Stimulated activated CD8-positive, alpha-beta memory T cell treated with anti-CD3 and anti-CD28 coated beads, Interleukin-7, amount 100 ng/mL, for 1 hour (primary cell): ENCODE measurements around the gene TBC1D3C.
"Not testable (repeated sequence)": the region's sequence is repeated elsewhere in the genome, so short reads cannot be mapped to it uniquely, and the experiment has no call there.

Experiments
- DNase-seq, 2 donors: peaks; one replicate each; pipeline ENCODE4 v3.0.0-alpha.2; 2020; ENCODE audit warnings: low read depth in 2 of 2

The TBC1D3C gene

GRCh38 chr17:38068534-38068933 lies at the start of gene TBC1D3C:
Gene TBC1D3C (minus strand): TSS chr17:38068634. CDS start chr17:38067066, 1,568 bp downstream.
- not testable (repeated sequence) for DNase-seq

DNA sequence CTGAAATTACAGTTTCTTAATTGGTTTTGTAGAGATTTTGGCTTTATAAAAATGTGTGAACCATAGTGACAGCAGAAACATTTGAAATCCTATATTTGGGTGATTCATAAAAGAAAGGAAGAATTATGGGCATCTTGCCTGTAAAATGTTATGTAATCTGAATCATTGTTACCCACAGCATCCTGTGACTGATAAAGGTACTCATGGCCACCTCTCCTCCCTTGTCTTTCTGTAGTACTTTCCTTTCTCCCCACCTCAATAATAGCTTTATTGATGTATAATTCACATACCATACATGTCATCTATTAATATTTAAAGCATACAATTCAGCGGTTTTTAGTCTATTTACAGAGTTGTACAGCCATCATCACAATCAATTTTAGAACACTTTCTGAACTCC lies 30.8 kb upstream of the TBC1D3C start:
- not testable (repeated sequence) for DNase-seq

DNA sequence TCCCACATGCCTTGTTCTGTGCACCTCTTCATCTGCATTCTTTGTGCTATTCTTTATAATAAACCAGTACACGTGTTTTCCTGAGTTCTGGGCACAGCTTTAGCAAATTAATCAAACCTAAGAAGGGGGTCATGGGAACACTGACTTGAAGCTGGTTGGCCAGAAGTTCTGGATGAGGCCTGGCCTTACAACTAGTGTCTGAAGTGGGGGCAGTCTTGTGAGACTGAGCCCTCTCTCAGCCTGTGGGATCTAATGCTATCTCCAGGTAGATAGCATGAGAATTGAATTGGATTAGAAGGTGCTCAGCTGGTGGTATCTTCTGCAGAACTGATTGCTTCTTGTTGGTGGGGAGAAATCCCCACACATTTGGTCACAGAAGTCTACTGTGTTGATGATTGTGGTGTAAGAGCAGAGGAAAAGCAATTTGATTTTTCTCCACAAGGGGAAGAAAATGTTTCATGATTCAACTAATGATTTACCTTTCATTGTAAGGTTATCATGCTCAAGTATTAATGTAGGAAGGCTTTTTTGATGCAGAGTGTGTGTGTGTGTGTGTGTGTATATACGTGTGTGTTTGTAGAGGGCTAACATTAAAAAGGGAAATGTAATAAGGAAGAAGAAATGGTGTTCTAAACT lies 25.7 kb upstream of the TBC1D3C start:
- not testable (repeated sequence) for DNase-seq

DNA sequence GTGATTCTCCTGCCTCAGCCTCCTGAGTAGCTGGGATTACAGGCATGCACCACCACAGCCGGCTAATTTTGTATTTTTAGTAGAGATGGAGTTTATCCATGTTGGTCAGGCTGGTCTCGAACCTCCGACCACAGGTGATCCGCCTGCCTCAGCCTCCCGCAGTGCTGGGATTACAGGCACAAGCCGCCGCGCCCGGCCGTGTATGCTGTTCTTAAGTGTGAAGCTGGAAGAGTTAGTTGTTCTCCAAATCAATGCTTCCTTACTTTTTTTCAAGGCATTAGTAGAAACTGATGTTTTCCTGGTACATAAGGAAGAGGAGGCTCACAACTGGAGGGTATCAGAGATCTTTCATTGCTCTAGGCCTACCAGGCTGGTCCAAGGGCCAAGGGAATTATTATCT lies 19.7 kb upstream of the TBC1D3C start:
- not testable (repeated sequence) for DNase-seq

DNA sequence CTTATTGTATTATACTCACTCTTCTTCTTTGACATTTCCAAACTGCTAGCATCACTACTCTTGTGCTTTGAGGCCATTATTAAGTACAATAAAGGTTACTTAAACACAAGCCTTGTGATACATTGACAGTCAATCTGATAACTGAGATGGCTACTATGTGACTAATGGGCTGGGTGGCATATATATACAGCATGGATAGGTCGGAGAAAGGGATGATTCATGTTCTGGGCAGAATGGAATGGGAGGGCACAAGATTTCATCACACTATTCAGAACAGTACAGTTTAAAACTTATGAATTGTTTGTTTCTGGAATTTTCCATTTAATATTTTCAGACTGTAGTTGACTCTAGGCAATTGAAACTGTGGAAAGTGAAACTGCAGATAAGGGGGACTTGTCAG lies 18.9 kb upstream of the TBC1D3C start:
- not testable (repeated sequence) for DNase-seq
